ENCODE measurements around the gene SPEM1.

Gene SPEM1

GRCh38 chr17:7421186-7421585, 1.1 kb downstream of the SPEM1 start:
- DNase-seq (ENCODE audit: low read depth) = no peak

GRCh38 chr17:7423679-7424078, 3.6 kb downstream of the SPEM1 start:
- no peak for DNase-seq (ENCODE audit: low read depth)

- no peak for DNase-seq (ENCODE audit: low read depth)
These were observed 5.2 kb downstream of the SPEM1 start, which contains the start of gene SPEM2 for GRCh38 chr17:7425316-7425715. Gene SPEM2 (plus strand): TSS chr17:7425616. CDS start chr17:7425689, 73 bp downstream.

- no peak for DNase-seq (ENCODE audit: low read depth)
These were observed 5.6 kb downstream of the SPEM1 start for GRCh38 chr17:7425756-7426155.

GRCh38 chr17:7426203-7426863, 6.2 kb downstream of the SPEM1 start:
- DNase-seq (ENCODE audit: low read depth) = no peak

- no peak for DNase-seq (ENCODE audit: low read depth)
These were observed 6.9 kb downstream of the SPEM1 start for GRCh38 chr17:7426896-7427489.

- DNase-seq (ENCODE audit: low read depth) = no peak
These were observed 7.4 kb downstream of the SPEM1 start for GRCh38 chr17:7427549-7427948.

- no peak for DNase-seq (ENCODE audit: low read depth)
These were observed 8.4 kb downstream of the SPEM1 start, which contains the start of gene SPEM3 for GRCh38 chr17:7428557-7428956. Gene SPEM3 (plus strand): TSS chr17:7428857. CDS start chr17:7428903, 46 bp downstream.

GRCh38 chr17:7429722-7430121, 9.6 kb downstream of the SPEM1 start:
- DNase-seq (ENCODE audit: low read depth) = no peak

- no peak for DNase-seq (ENCODE audit: low read depth)
These were observed 11.1 kb downstream of the SPEM1 start for GRCh38 chr17:7431231-7431630.

- no peak for DNase-seq (ENCODE audit: low read depth)
These were observed 12.2 kb downstream of the SPEM1 start for GRCh38 chr17:7432296-7432695.

GRCh38 chr17:7435676-7436555, 15.8 kb downstream of the SPEM1 start:
- DNase-seq (ENCODE audit: low read depth) = peak; percentile 21

- peak; percentile 63 for DNase-seq (ENCODE audit: low read depth)
These were observed 16.6 kb downstream of the SPEM1 start for GRCh38 chr17:7436556-7437368.

- DNase-seq (ENCODE audit: low read depth) = no peak
These were observed 17.3 kb downstream of the SPEM1 start for GRCh38 chr17:7437369-7437863.

GRCh38 chr17:7437950-7438614, 18.0 kb downstream of the SPEM1 start:
- DNase-seq (ENCODE audit: low read depth) = peak; percentile 21

- DNase-seq (ENCODE audit: low read depth) = no peak
These were observed 18.7 kb downstream of the SPEM1 start for GRCh38 chr17:7438656-7439460.

- DNase-seq (ENCODE audit: low read depth) = no peak
These were observed 19.5 kb downstream of the SPEM1 start, which contains the start of gene FGF11 for GRCh38 chr17:7439462-7440112. Gene FGF11 (plus strand): TSS chr17:7439512. CDS start chr17:7439621, 109 bp downstream.

GRCh38 chr17:7440113-7440833, 20.1 kb downstream of the SPEM1 start:
- no peak for DNase-seq (ENCODE audit: low read depth)

- DNase-seq (ENCODE audit: low read depth) = no peak
These were observed 20.7 kb downstream of the SPEM1 start for GRCh38 chr17:7440834-7441195.
